ENCODE results near the gene ASAP2.

DNA sequence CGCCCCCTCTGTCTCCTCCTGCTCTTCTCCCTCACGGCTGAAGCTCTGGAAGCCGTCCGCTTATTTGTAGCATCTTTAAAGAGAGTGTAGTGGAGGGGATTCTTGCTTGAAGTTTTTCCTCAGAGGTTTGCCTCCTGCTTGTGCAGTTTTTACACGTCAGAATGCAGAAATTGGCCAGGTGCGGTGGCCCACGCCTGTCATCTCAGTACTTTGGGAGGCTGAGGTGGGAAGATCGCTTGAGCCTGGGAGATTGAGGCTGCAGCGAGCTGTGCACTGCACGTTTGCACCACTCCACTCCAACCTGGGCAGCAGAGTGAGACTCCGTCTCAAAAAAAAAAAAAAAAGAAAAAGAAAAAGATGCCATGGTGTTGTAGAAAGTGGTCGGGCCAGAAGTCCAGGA lies 147.7 kb downstream of the ASAP2 start:
- TF ChIP-seq, protein P1, sequence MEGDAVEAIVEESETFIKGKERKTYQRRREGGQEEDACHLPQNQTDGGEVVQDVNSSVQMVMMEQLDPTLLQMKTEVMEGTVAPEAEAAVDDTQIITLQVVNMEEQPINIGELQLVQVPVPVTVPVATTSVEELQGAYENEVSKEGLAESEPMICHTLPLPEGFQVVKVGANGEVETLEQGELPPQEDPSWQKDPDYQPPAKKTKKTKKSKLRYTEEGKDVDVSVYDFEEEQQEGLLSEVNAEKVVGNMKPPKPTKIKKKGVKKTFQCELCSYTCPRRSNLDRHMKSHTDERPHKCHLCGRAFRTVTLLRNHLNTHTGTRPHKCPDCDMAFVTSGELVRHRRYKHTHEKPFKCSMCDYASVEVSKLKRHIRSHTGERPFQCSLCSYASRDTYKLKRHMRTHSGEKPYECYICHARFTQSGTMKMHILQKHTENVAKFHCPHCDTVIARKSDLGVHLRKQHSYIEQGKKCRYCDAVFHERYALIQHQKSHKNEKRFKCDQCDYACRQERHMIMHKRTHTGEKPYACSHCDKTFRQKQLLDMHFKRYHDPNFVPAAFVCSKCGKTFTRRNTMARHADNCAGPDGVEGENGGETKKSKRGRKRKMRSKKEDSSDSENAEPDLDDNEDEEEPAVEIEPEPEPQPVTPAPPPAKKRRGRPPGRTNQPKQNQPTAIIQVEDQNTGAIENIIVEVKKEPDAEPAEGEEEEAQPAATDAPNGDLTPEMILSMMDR (IDR thresholded peaks at IDR 0.05; ENCODE audit: low read length), result no peak
- no peak for TF ChIP-seq EZH2 (IDR thresholded peaks at IDR 0.05; ENCODE audit: borderline replicate concordance, low read length)
